Measurements from ENCODE around the gene RPEL1. TPM values are rescaled to one million over a fixed set of nuclear protein-coding genes. Genes with fewer than 3 reads are reported as not detected.

The RPEL1 gene
- total and polyA plus RNA-seq, 9 donors, result not detected

DNA sequence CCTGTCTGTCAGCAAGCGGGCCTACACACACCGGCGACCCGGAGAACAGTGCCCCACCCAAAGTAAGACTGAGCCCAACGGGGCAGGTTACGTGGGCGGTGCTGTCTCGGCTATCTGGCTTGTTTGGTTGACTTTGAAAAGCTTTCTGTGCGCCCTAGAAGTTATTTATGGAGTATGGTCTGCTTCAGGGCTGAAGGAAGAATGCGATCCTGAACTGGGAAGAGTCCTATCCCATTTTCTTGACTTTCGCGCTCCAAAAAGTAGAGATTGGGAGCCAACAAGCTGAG is 32.8 kb downstream of the RPEL1 start:
- Histone ChIP-seq H3K27ac (no peak overlapping the region), H3K27me3 (no peaks in the 10 kb centered on the region), H3K9me3 (no peaks in the 10 kb centered on the region), H3K4me1 (ENCODE audit: insufficient read depth) (peaks cover 8% of the 10 kb centered on the region), H3K36me3 (no peaks in the 10 kb centered on the region), H3K4me3 (no peak overlapping the region)
- intact Hi-C loops (cut with DNase I), result no loop called here
- TF ChIP-seq, protein P1, sequence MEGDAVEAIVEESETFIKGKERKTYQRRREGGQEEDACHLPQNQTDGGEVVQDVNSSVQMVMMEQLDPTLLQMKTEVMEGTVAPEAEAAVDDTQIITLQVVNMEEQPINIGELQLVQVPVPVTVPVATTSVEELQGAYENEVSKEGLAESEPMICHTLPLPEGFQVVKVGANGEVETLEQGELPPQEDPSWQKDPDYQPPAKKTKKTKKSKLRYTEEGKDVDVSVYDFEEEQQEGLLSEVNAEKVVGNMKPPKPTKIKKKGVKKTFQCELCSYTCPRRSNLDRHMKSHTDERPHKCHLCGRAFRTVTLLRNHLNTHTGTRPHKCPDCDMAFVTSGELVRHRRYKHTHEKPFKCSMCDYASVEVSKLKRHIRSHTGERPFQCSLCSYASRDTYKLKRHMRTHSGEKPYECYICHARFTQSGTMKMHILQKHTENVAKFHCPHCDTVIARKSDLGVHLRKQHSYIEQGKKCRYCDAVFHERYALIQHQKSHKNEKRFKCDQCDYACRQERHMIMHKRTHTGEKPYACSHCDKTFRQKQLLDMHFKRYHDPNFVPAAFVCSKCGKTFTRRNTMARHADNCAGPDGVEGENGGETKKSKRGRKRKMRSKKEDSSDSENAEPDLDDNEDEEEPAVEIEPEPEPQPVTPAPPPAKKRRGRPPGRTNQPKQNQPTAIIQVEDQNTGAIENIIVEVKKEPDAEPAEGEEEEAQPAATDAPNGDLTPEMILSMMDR (IDR thresholded peaks at IDR 0.05), result no peak
- no peak for TF ChIP-seq EP300 (IDR thresholded peaks at IDR 0.05)
- no peak for TF ChIP-seq POLR2A (IDR thresholded peaks at IDR 0.05)
- WGBS, 3 donors, result 21 to 27% (median 26%) methylated on average over 12 of the region's 12 CpGs
- DNase-seq, result no peak

GRCh38 chr10:103278862-103279298 is 33.2 kb downstream of the RPEL1 start:
- no peak overlapping the region for H3K27ac ChIP-seq
- H3K4me1 ChIP-seq (ENCODE audit: insufficient read depth), result peaks cover 8% of the 10 kb centered on the region
- WGBS, 3 donors, result 1 to 4% (median 2%) methylated on average over 11 of the region's 11 CpGs
- no peaks in the 10 kb centered on the region for H3K36me3 ChIP-seq
- H3K4me3 ChIP-seq, result no peak overlapping the region
- peak; percentile 27 to 77 (median 55) for DNase-seq
- no peaks in the 10 kb centered on the region for H3K9me3 ChIP-seq
- no peak for TF ChIP-seq EP300 (IDR thresholded peaks at IDR 0.05)
- no peak for TF ChIP-seq POLR2A (IDR thresholded peaks at IDR 0.05)
- TF ChIP-seq, protein P1 (IDR thresholded peaks at IDR 0.05), result no peak
- intact Hi-C loops (cut with DNase I), result no loop called here
- H3K27me3 ChIP-seq, result no peaks in the 10 kb centered on the region

- Histone ChIP-seq H3K36me3 (no peaks in the 10 kb centered on the region), H3K9me3 (no peaks in the 10 kb centered on the region), H3K27me3 (no peaks in the 10 kb centered on the region), H3K4me1 (ENCODE audit: insufficient read depth) (peaks cover 8% of the 10 kb centered on the region), H3K27ac (no peak overlapping the region), H3K4me3 (no peak overlapping the region)
- TF ChIP-seq POLR2A (IDR thresholded peaks at IDR 0.05), result no peak
- TF ChIP-seq, protein P1 (IDR thresholded peaks at IDR 0.05), result no peak
- no peak for TF ChIP-seq EP300 (IDR thresholded peaks at IDR 0.05)
- intact Hi-C loops (cut with DNase I), result no loop called here
- DNase-seq, result no peak
- 68 to 75% (median 75%) methylated on average over 3 of the region's 3 CpGs for WGBS, 3 donors
Observed at GRCh38 chr10:103280031-103280430, 34.3 kb downstream of the RPEL1 start.

DNA sequence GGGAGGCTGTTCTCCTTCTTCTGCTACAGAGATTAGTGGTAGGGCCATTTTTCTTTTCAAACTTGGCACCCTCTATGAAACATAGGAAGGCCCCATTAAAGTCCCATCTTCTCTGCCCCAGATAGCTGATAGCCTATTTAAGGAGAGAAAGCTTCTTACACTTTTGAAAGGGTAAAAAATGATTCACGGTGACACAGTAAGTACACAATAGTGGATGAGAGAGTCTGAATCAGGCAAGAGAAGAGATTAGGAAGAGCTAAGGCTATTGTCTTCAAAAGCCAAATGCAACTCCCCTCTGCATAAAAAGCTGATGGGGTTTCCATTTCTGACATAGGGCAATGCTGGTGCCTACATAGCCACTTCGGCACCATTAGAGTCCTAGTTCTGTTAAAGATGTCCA is 34.8 kb downstream of the RPEL1 start:
- TF ChIP-seq EP300 (IDR thresholded peaks at IDR 0.05), result no peak
- TF ChIP-seq, protein P1 (IDR thresholded peaks at IDR 0.05), result no peak
- no peak for TF ChIP-seq POLR2A (IDR thresholded peaks at IDR 0.05)
- H3K36me3 ChIP-seq, result no peaks in the 10 kb centered on the region
- no peaks in the 10 kb centered on the region for H3K27me3 ChIP-seq
- intact Hi-C loops (cut with DNase I), result no loop called here
- no peak overlapping the region for H3K4me3 ChIP-seq
- H3K9me3 ChIP-seq, result no peaks in the 10 kb centered on the region
- DNase-seq, result no peak
- peaks cover 8% of the 10 kb centered on the region for H3K4me1 ChIP-seq (ENCODE audit: insufficient read depth)
- no peak overlapping the region for H3K27ac ChIP-seq
- WGBS, 3 donors, result 89 to 93% (median 91%) methylated on average over 2 of the region's 2 CpGs

GRCh38 chr10:103281753-103282152 is 36.1 kb downstream of the RPEL1 start:
- 0 to 2% (median 0%) methylated on average over 14 of the region's 14 CpGs for WGBS, 3 donors

More at GRCh38 chr10:103281753-103282152, 36.1 kb downstream of the RPEL1 start:
- Histone ChIP-seq H3K27me3 (no peaks in the 10 kb centered on the region), H3K4me1 (ENCODE audit: insufficient read depth) (peaks cover 8% of the 10 kb centered on the region), H3K4me3 (no peak overlapping the region), H3K36me3 (no peaks in the 10 kb centered on the region), H3K27ac (no peak overlapping the region), H3K9me3 (no peaks in the 10 kb centered on the region)
- DNase-seq, result no peak
- TF ChIP-seq POLR2A (IDR thresholded peaks at IDR 0.05), result no peak
- no peak for TF ChIP-seq EP300 (IDR thresholded peaks at IDR 0.05)
- TF ChIP-seq, protein P1 (IDR thresholded peaks at IDR 0.05), result no peak
- intact Hi-C loops (cut with DNase I), result no loop called here
